ENCODE data around the gene IL20RB.
"Not testable (repeated sequence)": the region's sequence is repeated elsewhere in the genome, so short reads cannot be mapped to it uniquely, and the experiment has no call there.

The IL20RB gene

GRCh38 chr3:136992115-136992514, 34.3 kb downstream of the IL20RB start:
- TF ChIP-seq TAF1 (IDR thresholded peaks at IDR 0.05; ENCODE audit: low read depth, low read length) (no peak), SPI1 (IDR thresholded peaks at IDR 0.05; ENCODE audit: low read depth, low read length) (no peak), POLR2AphosphoS5 (IDR thresholded peaks at IDR 0.05; ENCODE audit: low read depth, low read length) (no peak), POU2F2 (IDR thresholded peaks at IDR 0.05; ENCODE audit: low read depth, low read length) (no peak)
- FAIRE-seq = no peak

GRCh38 chr3:136994772-136995516, 37.2 kb downstream of the IL20RB start:
- no peak for DNase-seq (ENCODE audit: insufficient read length, low spot score)
- no peak for TF ChIP-seq TAF1 (IDR thresholded peaks at IDR 0.05; ENCODE audit: low read depth, low read length)
- no peak for FAIRE-seq

More at GRCh38 chr3:136992115-136992514, 34.3 kb downstream of the IL20RB start:
- no peak for DNase-seq (ENCODE audit: insufficient read length, low spot score)

GRCh38 chr3:136995652-136996051, 37.9 kb downstream of the IL20RB start:
- TF ChIP-seq PAX5 (IDR thresholded peaks at IDR 0.05; ENCODE audit: insufficient read depth, low read length, severe bottlenecking) (no peak), TAF1 (IDR thresholded peaks at IDR 0.05; ENCODE audit: low read depth, low read length) (no peak), POU2F2 (IDR thresholded peaks at IDR 0.05; ENCODE audit: low read depth, low read length) (no peak), SPI1 (IDR thresholded peaks at IDR 0.05; ENCODE audit: low read depth, low read length) (no peak), POLR2A (IDR thresholded peaks at IDR 0.05; ENCODE audit: low read depth, low read length) (no peak), POLR2AphosphoS5 (IDR thresholded peaks at IDR 0.05; ENCODE audit: low read depth, low read length) (no peak)
- no peak for DNase-seq (ENCODE audit: insufficient read length, low spot score)
- FAIRE-seq = no peak

- DNase-seq (ENCODE audit: insufficient read length, low spot score) (no peak), FAIRE-seq (no peak)
- TF ChIP-seq POLR2A (IDR thresholded peaks at IDR 0.05; ENCODE audit: low read depth, low read length) (no peak), TAF1 (IDR thresholded peaks at IDR 0.05; ENCODE audit: low read depth, low read length) (no peak), PAX5 (IDR thresholded peaks at IDR 0.05; ENCODE audit: insufficient read depth, low read length, severe bottlenecking) (no peak), POU2F2 (IDR thresholded peaks at IDR 0.05; ENCODE audit: low read depth, low read length) (no peak), SPI1 (IDR thresholded peaks at IDR 0.05; ENCODE audit: low read depth, low read length) (no peak), POLR2AphosphoS5 (IDR thresholded peaks at IDR 0.05; ENCODE audit: low read depth, low read length) (no peak)
Observed at GRCh38 chr3:137000039-137000438, 42.3 kb downstream of the IL20RB start.

GRCh38 chr3:137007376-137007775, 49.6 kb downstream of the IL20RB start:
- not testable (repeated sequence) for DNase-seq (ENCODE audit: insufficient read length, low spot score); FAIRE-seq

- FAIRE-seq (no peak), DNase-seq (ENCODE audit: insufficient read length, low spot score) (no peak)
- TF ChIP-seq POLR2A (IDR thresholded peaks at IDR 0.05; ENCODE audit: low read depth, low read length) (no peak), PAX5 (IDR thresholded peaks at IDR 0.05; ENCODE audit: insufficient read depth, low read length, severe bottlenecking) (no peak), SPI1 (IDR thresholded peaks at IDR 0.05; ENCODE audit: low read depth, low read length) (no peak), TAF1 (IDR thresholded peaks at IDR 0.05; ENCODE audit: low read depth, low read length) (no peak), POU2F2 (IDR thresholded peaks at IDR 0.05; ENCODE audit: low read depth, low read length) (no peak), POLR2AphosphoS5 (IDR thresholded peaks at IDR 0.05; ENCODE audit: low read depth, low read length) (no peak)
Observed at GRCh38 chr3:137008131-137008530, 50.3 kb downstream of the IL20RB start.

- no peak for FAIRE-seq
- TF ChIP-seq SPI1 (IDR thresholded peaks at IDR 0.05; ENCODE audit: low read depth, low read length) (no peak), POU2F2 (IDR thresholded peaks at IDR 0.05; ENCODE audit: low read depth, low read length) (no peak), TAF1 (IDR thresholded peaks at IDR 0.05; ENCODE audit: low read depth, low read length) (no peak), POLR2AphosphoS5 (IDR thresholded peaks at IDR 0.05; ENCODE audit: low read depth, low read length) (no peak), PAX5 (IDR thresholded peaks at IDR 0.05; ENCODE audit: insufficient read depth, low read length, severe bottlenecking) (no peak), POLR2A (IDR thresholded peaks at IDR 0.05; ENCODE audit: low read depth, low read length) (no peak)
- no peak for DNase-seq (ENCODE audit: insufficient read length, low spot score)
Observed at GRCh38 chr3:137008976-137009375, 51.2 kb downstream of the IL20RB start.

GRCh38 chr3:137010137-137010536, 52.4 kb downstream of the IL20RB start:
- TF ChIP-seq TAF1 (IDR thresholded peaks at IDR 0.05; ENCODE audit: low read depth, low read length) = no peak
- no peak for TF ChIP-seq SPI1 (IDR thresholded peaks at IDR 0.05; ENCODE audit: low read depth, low read length)
- no peak for TF ChIP-seq POLR2A (IDR thresholded peaks at IDR 0.05; ENCODE audit: low read depth, low read length)
- TF ChIP-seq PAX5 (IDR thresholded peaks at IDR 0.05; ENCODE audit: insufficient read depth, low read length, severe bottlenecking) = no peak
- TF ChIP-seq POLR2AphosphoS5 (IDR thresholded peaks at IDR 0.05; ENCODE audit: low read depth, low read length) = no peak
- no peak for TF ChIP-seq POU2F2 (IDR thresholded peaks at IDR 0.05; ENCODE audit: low read depth, low read length)
- DNase-seq (ENCODE audit: insufficient read length, low spot score) = no peak
- FAIRE-seq = no peak

- FAIRE-seq = no peak
- no peak for DNase-seq (ENCODE audit: insufficient read length, low spot score)
- no peak for TF ChIP-seq PAX5 (IDR thresholded peaks at IDR 0.05; ENCODE audit: insufficient read depth, low read length, severe bottlenecking)
- no peak for TF ChIP-seq POU2F2 (IDR thresholded peaks at IDR 0.05; ENCODE audit: low read depth, low read length)
Observed at GRCh38 chr3:137011153-137011552, 53.4 kb downstream of the IL20RB start.

- TF ChIP-seq POLR2A (IDR thresholded peaks at IDR 0.05; ENCODE audit: low read depth, low read length) = no peak
- no peak for TF ChIP-seq TAF1 (IDR thresholded peaks at IDR 0.05; ENCODE audit: low read depth, low read length)
- TF ChIP-seq SPI1 (IDR thresholded peaks at IDR 0.05; ENCODE audit: low read depth, low read length) = no peak
- no peak for TF ChIP-seq POU2F2 (IDR thresholded peaks at IDR 0.05; ENCODE audit: low read depth, low read length)
- TF ChIP-seq PAX5 (IDR thresholded peaks at IDR 0.05; ENCODE audit: insufficient read depth, low read length, severe bottlenecking) = no peak
- no peak for TF ChIP-seq POLR2AphosphoS5 (IDR thresholded peaks at IDR 0.05; ENCODE audit: low read depth, low read length)
- no peak for FAIRE-seq
- DNase-seq (ENCODE audit: insufficient read length, low spot score) = no peak
Observed at GRCh38 chr3:137012097-137012501, 54.3 kb downstream of the IL20RB start.

All from GM12891 (cell line).